ENCODE data around the gene ZMYND15.
A peak's percentile ranks its signal among the peaks of the same experiment; 100 is the strongest.

The ZMYND15 gene

DNA sequence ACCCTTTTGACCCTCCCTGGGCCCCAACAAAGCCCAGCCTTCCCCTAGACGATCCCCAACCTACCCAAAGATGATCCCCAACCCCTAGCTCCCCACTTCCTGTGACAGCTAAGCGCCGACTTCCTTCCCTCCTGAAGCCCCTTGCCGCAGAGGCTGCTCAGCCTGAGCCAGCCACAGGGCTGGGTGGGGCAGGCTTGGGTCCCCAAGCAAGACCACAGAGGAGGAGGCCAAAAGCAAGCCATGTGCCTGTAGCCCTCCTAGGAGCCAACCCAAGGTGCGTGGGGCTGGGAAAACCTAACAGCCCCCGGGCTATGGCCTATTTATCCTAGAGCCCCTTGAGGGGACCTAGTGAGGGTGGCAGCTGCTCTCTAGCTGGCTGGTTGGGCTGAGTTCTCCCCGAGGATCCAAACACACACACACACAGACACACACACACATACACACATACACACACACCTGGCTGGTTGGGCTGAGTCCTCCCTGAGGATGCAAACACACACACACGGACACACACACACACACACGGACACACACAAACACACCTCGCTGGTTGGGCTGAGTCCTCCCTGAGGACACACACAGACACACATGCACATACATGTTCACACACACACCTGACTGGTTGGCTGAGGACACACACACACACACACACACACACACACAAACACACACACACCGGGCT lies 24.4 kb upstream of the ZMYND15 start:
- no peak for DNase-seq

DNA sequence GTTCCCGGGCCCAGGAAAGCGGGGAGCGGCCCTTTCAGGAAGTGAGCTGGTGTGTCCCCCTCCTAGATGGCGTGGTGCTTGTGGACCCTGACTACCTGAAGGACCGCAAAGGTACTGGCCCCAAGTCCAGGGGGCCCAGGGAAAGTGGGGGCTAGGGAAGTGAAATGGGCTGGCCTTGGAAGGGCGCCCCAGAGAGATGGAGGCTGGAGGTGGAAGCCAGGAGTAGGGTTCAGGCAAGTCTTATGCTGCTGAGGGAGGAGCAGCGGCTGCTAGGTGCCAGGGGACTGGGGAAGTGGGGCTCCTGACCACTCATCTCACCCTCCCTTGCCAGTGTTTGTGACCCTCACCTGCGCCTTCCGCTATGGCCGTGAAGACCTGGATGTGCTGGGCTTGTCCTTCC lies 23.6 kb upstream of the ZMYND15 start:
- no peak for DNase-seq

DNA sequence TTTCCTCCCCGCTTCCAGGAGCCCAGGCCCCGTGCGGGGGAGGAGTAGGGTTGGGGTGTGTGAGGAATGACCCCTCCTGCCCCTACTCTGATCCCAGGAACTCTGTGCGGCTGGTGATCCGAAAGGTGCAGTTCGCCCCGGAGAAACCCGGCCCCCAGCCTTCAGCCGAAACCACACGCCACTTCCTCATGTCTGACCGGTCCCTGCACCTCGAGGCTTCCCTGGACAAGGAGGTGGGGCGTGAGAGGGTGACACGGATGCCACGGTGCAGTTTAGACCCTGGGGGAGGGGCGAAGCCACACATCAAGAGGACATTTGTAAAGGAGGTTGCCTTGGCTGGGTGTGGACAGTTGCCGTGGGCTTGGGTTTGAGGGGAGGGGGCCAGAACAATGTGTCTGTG lies 21.8 kb upstream of the ZMYND15 start:
- no peak for DNase-seq

DNA sequence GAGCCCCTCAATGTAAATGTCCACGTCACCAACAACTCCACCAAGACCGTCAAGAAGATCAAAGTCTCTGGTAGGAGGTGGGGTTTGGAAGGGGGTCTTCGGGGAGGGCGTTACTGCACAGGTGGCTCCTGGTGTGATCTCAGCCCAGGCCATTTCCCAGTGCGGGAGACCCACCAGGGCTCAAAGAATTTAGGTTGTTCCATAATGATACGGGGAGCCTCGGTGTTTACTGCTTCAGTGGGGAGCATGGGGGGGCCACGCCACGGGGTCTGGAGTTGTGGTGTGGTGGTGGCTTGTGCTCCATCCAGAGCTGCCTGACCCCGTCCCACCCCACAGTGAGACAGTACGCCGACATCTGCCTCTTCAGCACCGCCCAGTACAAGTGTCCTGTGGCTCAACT lies 21.4 kb upstream of the ZMYND15 start:
- DNase-seq: no peak

DNA sequence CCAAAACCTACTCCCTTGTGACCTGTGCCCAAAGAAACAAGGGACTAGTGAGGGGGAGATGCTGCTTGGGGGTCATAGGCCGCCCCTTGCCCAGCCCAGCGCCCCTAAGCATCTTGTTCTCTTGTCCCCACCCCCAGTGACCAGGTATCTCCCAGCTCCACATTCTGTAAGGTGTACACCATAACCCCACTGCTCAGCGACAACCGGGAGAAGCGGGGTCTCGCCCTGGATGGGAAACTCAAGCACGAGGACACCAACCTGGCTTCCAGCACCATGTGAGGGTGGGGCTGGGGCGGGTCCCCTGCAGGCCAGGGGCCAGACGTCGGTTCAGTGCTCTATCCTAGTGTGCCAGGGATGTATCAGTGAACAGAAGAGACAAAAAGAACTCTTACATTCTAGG lies 20.5 kb upstream of the ZMYND15 start:
- no peak for DNase-seq

DNA sequence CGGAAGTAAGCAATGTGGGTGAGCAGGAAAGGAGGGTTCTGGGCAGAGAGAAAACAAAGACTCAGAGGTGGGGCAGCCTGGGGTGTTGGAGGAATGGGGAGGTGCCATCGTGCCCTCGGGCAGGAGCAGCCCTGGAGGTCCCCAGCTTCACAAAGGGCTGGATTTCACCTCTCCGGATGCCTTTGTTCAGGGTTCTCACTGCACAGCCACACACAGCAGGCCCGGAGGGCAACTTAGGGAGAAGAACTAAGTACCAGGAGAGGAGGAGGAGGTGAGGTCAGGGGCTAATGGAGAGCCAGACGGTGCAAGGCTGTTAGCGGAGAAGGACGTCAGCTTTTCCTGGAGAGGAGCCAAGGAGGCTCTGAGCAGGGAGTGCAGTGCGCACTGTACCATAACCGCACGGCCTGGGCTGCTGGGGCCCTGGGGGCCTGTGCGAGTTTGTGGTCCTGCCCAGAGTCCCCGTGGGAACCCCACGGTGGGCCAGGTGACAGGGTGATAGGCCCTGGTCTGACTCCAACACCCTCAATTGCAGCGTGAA lies 19.9 kb upstream of the ZMYND15 start:
- no peak for DNase-seq

DNA sequence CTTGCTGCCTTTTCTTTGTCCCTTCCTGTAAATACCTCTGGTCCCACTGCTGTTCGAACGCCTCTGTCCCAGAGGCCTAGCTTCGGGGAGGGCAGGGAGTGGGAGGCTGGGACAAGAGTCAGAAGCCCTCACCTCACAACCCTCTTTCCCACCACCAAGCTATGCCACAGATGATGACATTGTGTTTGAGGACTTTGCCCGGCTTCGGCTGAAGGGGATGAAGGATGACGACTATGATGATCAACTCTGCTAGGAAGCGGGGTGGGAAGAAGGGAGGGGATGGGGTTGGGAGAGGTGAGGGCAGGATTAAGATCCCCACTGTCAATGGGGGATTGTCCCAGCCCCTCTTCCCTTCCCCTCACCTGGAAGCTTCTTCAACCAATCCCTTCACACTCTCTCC lies 18.8 kb upstream of the ZMYND15 start:
- DNase-seq: no peak

DNA sequence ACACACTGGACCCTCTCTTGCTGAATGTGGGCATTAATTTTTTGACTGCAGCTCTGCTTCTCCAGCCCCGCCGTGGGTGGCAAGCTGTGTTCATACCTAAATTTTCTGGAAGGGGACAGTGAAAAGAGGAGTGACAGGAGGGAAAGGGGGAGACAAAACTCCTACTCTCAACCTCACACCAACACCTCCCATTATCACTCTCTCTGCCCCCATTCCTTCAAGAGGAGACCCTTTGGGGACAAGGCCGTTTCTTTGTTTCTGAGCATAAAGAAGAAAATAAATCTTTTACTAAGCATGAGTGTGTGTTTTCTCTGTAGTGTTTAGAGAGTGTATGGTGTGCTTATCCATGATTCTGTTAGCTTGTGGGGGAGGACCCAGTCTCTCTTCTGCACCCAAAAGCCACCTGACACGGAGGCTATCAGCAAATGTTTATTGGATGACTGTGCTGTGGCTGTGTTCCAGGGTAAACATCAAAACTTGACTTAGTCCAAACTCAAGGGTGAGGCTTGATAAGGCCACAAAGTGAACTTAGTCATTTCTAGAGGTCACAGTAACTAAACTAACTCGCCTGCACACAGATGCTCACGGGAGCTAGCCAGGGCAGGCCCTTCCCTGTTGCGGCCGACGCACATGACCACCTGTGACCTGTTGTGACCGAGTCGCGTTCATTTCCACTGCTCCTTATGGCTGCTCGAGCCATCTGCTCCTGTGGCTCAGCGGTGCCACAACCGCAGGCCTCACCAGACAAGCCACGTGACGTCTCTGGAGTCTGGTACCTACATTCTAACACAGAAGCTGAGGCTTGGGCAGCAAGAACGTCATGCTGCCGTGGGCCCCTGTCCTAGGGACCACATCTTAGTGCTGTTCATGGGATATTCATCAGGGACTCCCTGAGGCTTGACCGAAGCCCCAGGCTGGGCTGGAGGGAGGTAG lies 18.2 kb upstream of the ZMYND15 start:
- DNase-seq: no peak

DNA sequence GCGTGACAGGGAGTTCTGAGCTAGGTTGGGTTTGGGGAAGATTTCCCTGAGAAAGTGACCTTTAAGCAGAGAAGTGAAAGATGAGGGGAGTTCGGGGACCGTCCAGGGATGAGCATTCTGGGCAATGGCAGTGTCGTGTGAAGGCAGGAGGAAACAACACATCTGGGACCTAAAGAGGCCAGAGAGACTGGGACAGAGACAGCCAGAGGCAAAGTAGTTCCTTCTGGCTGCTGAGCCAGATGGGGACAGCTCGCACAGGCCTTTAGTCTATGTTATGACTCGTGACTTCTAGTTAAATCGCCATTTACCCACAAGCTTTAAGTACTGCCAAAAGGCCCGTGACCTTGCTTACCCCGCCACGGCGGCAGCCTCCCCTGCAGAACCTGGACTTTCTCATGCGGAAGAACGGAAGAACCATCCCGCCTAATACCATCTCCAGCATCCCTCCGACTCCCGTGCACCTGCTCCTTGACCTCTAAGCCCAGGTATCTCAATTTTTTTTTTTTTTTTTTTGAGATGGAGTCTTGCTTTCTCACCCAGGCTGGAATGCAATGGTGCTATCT lies 16.9 kb upstream of the ZMYND15 start:
- DNase-seq: no peak

DNA sequence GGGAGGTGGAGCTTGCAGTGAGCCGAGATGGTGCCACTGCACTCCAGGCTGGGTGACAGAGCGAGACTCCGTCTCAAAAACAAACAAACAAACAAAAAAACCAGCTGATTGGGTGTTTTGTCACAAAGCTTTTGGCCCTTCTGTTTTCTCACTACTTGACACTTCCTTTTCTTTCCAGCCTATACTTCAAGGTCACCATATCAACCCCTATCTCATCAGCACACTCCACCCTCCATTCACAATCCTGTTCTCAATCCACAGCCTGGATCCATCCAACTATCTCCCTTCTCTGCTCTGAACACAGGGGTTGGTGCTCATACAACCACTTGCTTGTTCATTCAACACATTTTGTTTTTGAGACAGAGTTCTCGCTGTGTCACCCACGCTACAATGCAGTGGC lies 15.0 kb upstream of the ZMYND15 start:
- DNase-seq: no peak

DNA sequence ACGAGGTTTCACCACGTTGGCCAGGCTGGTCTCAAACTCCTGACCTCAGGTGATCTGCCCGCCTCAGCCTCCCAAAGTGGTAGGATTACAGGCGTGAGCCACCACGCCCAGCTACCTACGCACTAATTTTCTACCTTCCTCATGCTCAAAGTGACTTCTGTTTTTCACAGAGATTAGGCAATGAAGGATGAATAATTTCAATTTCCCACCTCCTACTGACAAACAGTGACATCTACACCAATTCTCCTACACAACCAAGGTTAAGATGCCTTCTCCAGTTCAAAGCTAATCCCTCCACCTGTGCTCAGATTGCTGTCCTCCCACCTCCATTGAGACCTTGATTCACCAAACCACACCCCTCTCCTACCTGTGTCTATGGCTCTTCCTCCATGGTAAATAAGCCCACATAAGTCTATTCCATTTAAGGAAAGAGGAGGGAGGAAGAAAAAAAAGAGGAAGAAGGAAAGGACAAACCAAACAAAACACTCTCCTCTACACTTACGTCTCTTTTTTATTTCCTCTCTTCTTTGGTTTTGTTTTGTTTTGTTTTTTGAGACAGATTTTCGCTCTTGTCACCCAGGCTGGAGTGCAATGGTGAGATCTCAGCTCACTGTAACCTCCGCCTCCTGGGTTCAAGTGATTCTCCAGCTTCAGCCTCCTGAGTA lies 13.9 kb upstream of the ZMYND15 start:
- no peak for DNase-seq

DNA sequence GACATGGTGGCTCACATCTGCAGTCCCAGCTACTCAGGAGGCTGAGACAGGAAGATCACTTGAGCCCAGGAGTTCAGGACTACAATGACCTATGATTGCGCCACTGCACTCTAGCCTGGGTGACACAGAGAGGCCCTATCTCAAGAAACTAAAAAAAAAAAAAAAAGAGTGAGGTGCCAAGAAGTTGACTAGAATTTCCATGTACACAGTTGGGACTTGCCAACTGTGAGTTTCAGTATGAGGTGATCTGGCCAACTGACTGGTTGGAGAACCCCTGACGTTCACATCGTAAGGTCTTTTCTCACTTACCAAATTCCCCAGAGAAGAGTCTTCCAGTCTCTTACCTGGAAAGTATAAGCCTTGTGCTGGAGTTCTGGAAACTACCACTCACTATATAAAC lies 11.5 kb upstream of the ZMYND15 start:
- DNase-seq: no peak

DNA sequence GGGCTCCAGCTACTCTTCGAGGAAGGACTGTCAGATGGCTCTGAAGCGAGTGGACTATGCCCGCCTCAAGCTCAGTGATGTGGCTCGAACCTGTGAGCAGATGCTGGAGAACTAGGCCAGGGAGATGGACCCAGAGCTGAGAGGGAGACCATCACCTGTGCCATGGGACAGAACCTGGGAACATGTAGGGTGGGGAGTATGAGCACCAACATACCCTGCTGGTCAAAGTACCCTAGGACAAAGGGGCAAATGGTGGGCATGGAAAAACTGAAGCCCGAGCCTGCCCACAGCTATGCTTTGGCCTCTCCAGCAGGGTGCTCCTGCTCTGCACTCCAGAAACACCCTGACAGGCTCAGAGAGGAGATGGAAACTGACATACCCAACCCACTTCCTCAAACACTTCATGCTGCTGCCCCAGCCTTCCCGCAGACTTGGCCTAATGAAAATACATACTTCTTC lies 6.5 kb upstream of the ZMYND15 start:
- DNase-seq: peak in 1 of 51 donors; percentile 26

DNA sequence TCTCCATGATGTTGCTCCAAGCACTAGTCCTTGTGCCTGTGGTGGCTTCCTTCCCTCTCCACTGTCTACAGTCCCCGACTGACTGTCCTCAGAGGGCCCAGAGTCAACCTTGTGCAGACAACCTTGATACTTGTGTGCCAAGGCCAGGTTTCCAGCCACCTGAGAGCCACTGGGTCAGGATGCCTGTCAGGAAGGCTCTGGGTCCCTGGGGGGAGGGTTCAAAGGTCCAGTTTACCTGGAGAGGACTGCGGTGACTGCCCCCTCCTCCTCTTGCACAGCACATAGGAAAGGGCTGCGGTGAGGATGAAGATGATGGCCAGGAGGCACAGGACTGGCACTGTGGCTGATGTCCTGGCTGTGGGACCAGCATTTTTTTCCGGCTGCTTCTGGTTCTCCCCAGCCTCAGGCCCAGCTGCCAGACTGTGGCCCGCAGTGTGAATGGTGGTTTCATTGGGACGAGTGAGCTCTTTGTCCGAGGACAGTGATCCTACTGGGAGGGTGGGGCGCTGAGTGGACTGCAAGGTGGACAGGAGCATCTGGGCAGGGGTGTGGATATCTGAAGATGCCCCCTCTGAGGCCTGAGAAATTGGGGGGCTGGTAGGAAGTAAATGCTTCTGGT lies 4.7 kb upstream of the ZMYND15 start:
- DNase-seq: no peak

DNA sequence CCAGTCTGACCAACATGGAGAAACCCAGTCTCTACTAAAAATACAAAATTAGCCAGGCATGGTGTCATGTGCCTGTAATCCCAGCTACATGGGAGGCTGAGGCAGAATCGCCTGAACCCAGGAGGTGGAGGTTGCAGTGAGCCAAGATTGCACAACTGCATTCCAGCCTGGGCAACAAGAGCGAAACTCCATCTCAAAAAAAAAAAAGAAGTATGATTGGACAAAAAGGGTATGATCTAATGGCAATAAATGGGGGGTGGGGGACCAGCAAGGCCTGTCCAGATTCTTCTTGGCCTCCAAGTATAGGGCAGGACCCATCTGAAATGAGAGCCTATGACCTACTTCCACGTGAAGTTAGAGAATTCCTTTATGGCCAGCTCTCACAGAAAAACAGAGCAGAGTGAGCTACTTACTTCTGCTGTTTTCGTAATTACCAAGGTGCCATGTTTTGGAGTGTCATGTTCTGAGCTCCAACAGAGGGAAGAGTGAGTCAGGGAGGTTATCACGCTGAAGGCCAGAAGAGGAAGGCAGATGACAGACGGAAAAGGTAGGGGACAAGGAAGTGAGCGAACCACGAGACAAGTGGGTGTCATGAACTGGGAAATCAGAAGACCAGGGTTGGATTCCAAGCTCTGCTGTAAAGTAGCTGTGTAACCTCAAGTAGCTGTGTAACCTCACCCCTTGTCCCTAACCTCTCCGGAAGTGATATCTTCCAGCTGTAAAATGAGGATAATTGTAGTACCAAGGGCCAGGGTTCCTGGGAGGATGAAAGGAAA lies 3.6 kb upstream of the ZMYND15 start:
- peak in 5 of 51 donors; percentile 7 to 26 (median 16) for DNase-seq

DNA sequence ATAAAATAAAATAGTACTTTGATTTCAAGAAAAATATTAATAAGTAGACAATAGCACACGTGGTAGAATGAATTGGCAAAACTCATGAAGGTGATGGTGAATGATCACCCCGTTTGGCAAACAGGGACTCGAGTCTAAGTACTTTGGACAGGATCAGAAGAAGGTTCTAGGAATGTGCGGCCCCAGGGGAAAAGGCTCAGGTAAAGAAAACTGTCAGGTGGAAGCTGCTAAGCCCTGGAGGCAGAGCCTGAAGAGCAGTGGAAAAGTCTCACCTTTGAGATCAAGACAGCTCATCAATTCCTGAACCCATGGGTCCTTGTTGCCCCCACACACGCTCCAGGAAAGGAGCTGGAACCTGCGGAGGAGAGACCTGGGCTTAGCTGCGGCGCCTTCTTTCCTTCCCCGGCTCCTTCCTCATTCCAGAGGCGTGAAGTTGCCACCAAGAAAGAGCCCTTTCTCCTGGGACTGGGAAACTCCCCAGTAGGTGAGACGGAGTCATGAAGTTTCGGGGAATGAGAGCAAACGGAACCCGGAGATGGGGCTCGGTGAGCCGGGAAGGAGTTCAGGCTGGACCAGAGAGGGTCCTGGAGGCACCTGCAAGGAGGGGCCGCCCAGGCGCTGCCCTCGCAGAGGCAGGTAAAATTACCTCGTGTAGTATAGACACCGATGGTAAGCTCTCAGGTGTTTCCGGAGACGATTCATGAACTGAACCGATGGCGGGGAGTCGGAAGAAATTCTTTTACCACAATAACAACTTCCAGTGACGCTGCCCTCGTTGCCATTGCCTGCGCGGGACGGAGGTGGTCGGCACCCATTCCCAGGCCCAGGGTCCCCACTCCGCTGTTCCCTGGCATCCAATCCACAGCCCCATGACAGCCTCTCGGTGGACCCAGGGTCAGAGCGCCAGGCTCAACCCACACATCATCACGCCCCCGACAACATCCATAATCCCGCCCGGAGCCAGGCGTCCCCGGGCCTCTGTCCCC lies 1.2 kb upstream of the ZMYND15 start:
- no peak for DNase-seq

DNA sequence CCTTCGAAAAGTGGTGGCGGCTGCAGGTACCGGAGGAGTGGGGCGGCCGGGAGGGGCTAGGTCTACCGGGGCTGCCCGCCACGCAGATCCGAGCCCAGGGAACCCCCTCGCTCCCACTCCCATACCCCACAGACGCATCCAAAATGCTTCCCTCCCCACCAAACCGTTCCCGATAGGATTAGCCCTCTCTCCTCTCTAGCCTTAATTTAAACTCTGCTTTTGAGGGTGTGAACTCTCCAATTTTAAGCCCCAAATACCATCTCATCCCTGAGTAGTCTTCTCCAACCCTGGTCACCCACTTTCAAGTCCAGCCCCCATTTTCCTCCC lies 355 bp downstream of the ZMYND15 start:
- no peak for DNase-seq

DNA sequence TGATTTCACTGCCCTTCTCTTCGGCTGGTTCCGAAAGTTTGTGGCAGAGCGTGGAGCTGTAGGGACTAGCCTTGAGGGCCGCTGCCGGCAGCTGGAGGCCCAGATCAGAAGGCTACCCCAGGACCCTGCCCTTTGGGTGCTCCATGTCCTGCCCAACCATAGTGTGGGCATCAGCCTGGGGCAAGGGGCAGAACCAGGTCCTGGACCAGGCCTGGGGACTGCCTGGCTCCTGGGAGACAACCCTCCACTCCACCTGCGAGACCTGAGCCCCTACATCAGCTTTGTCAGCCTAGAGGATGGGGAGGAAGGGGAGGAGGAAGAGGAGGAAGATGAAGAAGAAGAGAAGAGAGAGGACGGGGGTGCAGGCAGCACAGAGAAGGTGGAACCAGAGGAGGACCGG lies 951 bp downstream of the ZMYND15 start:
- no peak for DNase-seq

DNA sequence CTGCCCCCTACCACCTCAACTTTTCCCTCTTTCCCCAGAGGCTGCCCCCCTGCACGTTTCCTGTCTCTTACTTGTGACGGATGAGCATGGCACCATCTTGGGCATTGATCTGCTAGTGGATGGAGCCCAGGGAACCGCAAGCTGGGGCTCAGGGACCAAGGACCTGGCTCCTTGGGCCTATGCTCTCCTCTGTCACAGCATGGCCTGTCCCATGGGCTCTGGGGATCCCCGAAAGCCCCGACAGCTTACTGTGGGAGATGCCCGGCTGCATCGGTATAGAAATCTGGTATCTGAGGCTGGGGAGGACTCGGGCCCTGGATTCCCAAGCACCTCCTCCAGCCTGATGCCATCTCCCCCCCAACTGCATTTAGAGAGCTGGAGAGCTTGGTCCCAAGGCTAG lies 1.9 kb downstream of the ZMYND15 start:
- DNase-seq: no peak

All from hypothalamus (tissue), 51 donors.